Mesendoderm (in vitro differentiated cells): ENCODE results near the gene P2RY6.
A peak's percentile ranks its signal among the peaks of the same experiment; 100 is the strongest.

Experiments
- DNase-seq: peaks from one replicate; pipeline ENCODE4 v3.0.0; 2013
- H2AK5ac ChIP-seq: 2 replicates; pipeline ENCODE4 v1.6.1; 2013; ENCODE audit warnings: low read length, inconsistent platforms
- H2BK120ac ChIP-seq: 2 replicates; pipeline ENCODE4 v1.6.1; 2013; ENCODE audit warnings: low read depth, mild to moderate bottlenecking, low read length, moderate library complexity, mixed read lengths
- H2BK15ac ChIP-seq: replicated peaks from 2 replicates; pipeline ENCODE4 v1.6.1; 2013; ENCODE audit warnings: low read depth, mild to moderate bottlenecking, moderate library complexity
- H2BK5ac ChIP-seq: 2 replicates; pipeline ENCODE4 v1.6.1; 2013; ENCODE audit warnings: low read length, inconsistent platforms
- H3K18ac ChIP-seq: 2 replicates; pipeline ENCODE4 v1.6.1; 2013; ENCODE audit warnings: mild to moderate bottlenecking, low read length, mixed read lengths
- H3K23ac ChIP-seq: one replicate; pipeline ENCODE4 v1.6.1; 2013; ENCODE audit warnings: low read length
- H3K27ac ChIP-seq: 2 replicates; pipeline ENCODE4 v1.5.1; 2013; ENCODE audit warnings: low read depth, mild to moderate bottlenecking, inconsistent platforms, low read length, moderate library complexity
- H3K27me3 ChIP-seq: 2 replicates; pipeline ENCODE4 v1.6.1; 2013; ENCODE audit warnings: low read length, control low read depth, mild to moderate bottlenecking, inconsistent platforms; ENCODE audit not compliant: insufficient read depth, poor library complexity
- H3K36me3 ChIP-seq: 2 replicates; pipeline ENCODE4 v1.6.1; 2013; ENCODE audit warnings: low read length, inconsistent platforms; ENCODE audit not compliant: control insufficient read depth, insufficient read depth
- H3K4ac ChIP-seq: one replicate; pipeline ENCODE4 v1.6.1; 2013; ENCODE audit warnings: low read depth, mild to moderate bottlenecking, low read length, moderate library complexity
- H3K4me1 ChIP-seq: 2 replicates; pipeline ENCODE4 v1.6.1; 2013; ENCODE audit warnings: low read depth, low read length, inconsistent platforms; ENCODE audit not compliant: control insufficient read depth
- H3K4me2 ChIP-seq: 2 replicates; pipeline ENCODE4 v1.6.1; 2013; ENCODE audit warnings: low read length
- H3K4me3 ChIP-seq: 2 replicates; pipeline ENCODE4 v1.5.1; 2013; ENCODE audit warnings: mild to moderate bottlenecking, low read length
- H3K56ac ChIP-seq: one replicate; pipeline ENCODE4 v1.6.1; 2013; ENCODE audit warnings: low read length
- H3K79me1 ChIP-seq: 2 replicates; pipeline ENCODE4 v1.6.1; 2013; ENCODE audit warnings: low read length, inconsistent platforms
- H3K79me2 ChIP-seq: 2 replicates; pipeline ENCODE4 v1.6.1; 2013; ENCODE audit warnings: mild to moderate bottlenecking, low read length; ENCODE audit not compliant: control insufficient read depth, insufficient read depth
- H3K9ac ChIP-seq: 2 replicates; pipeline ENCODE4 v1.6.1; 2013; ENCODE audit warnings: low read length, inconsistent platforms
- H4K5ac ChIP-seq: one replicate; pipeline ENCODE4 v1.6.1; 2013; ENCODE audit warnings: low read length
- H4K8ac ChIP-seq: one replicate; pipeline ENCODE4 v1.6.1; 2013; ENCODE audit warnings: low read depth, mild to moderate bottlenecking, control low read depth, low read length, moderate library complexity
- WGBS: extraction: QIAGEN DNeasy Blood & Tissue Kit; methylation state at CpG from one replicate; pipeline ENCODE4 v1.1.7; 2013; ENCODE audit warnings: low lambda C conversion rate, missing lambda C conversion rate; ENCODE audit not compliant: insufficient coverage; ENCODE audit errors: extremely low coverage; 5-methylcytosine and 5-hydroxymethylcytosine counted together

P2RY6 gene

DNA sequence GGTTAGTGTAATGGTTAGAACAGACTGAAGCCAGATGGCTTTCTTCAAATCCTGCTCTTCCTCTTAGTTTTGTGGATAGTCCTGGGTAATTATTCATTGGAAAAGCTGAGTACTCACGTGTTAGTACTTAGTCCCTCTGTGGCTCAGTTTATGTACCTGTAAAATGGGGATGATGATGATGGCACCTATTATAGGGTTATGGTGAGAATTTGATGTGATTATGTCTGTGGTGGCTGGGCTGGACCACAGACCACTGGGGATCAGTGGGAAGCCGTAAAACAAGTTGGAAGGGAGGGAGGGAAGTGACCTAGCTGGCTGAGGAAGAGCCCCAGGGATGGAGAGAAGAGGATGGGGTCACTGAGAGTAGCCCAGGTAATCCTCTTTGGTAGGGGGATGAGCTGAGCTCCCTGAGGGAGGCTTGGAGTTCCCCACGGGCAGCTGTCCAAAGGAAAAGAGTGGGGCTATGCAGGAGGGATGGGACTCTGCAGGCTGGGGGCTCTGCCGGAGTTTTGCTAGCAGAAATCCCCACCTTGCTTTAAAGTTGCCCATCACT is 55.8 kb downstream of the P2RY6 start:
- Histone ChIP-seq H3K4ac (no peak overlapping the region), H3K27ac (no peak overlapping the region), H3K79me2 (no peaks in the 10 kb centered on the region), H2BK5ac (no peak overlapping the region), H3K27me3 (no peaks in the 10 kb centered on the region), H3K18ac (no peak overlapping the region), H3K4me1 (peaks cover 9% of the 10 kb centered on the region), H2AK5ac (no peak overlapping the region), H3K4me3 (no peak overlapping the region), H3K9ac (no peak overlapping the region), H2BK15ac (no peak overlapping the region), H3K36me3 (no peaks in the 10 kb centered on the region), H3K56ac (no peak overlapping the region), H2BK120ac (no peak overlapping the region), H4K8ac (no peak overlapping the region), H3K23ac (no peak overlapping the region), H3K79me1 (peaks cover 4% of the 10 kb centered on the region), H3K4me2 (no peak overlapping the region), H4K5ac (no peak overlapping the region)
- no CpG with 5 or more reads among the region's 4 CpGs for WGBS
- no peak for DNase-seq

DNA sequence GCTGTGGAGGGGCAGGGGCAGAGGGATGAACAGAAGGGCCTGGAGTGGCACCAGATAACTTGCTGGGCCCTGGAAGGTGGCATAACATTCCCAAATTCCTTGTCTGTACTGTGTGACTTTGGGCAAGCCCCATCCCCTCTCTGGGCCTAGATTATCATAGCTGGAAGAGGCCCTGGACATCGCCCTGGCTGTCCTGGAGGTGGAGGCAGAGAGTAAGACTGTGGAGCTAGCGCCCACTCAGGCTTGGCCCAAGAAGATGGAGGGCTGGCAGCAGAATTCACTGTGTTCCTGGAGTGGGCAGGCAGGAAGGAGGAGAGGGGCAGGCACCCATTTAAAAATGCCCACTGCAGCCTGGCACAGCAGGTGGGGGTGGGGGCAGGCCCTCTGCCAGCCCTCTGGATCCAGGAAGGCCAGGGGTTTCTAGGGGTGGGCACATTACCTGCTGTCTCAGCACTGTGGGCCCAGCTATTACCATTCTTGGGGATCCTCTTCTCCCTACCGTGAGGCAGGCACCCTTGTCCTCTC is 58.5 kb downstream of the P2RY6 start:
- peak; percentile 73 for DNase-seq
- H3K18ac ChIP-seq: no peak overlapping the region
- H3K36me3 ChIP-seq: no peaks in the 10 kb centered on the region
- H3K4me3 ChIP-seq: no peak overlapping the region
- H2BK120ac ChIP-seq: no peak overlapping the region
- no peak overlapping the region for H2BK15ac ChIP-seq
- no peak overlapping the region for H4K8ac ChIP-seq
- no peak overlapping the region for H2BK5ac ChIP-seq
- peaks cover 2% of the 10 kb centered on the region for H3K79me1 ChIP-seq
- H3K79me2 ChIP-seq: no peaks in the 10 kb centered on the region
- no peak overlapping the region for H4K5ac ChIP-seq
- H3K23ac ChIP-seq: no peak overlapping the region
- H3K9ac ChIP-seq: no peak overlapping the region
- no peak overlapping the region for H3K4me2 ChIP-seq
- peak overlapping the region; percentile 4 for H3K56ac ChIP-seq
- no CpG with 5 or more reads among the region's 3 CpGs for WGBS
- no peak overlapping the region for H2AK5ac ChIP-seq
- H3K27ac ChIP-seq: peak overlapping the region; percentile 21
- peaks cover 13% of the 10 kb centered on the region for H3K4me1 ChIP-seq
- H3K4ac ChIP-seq: no peak overlapping the region
- H3K27me3 ChIP-seq: no peaks in the 10 kb centered on the region

DNA sequence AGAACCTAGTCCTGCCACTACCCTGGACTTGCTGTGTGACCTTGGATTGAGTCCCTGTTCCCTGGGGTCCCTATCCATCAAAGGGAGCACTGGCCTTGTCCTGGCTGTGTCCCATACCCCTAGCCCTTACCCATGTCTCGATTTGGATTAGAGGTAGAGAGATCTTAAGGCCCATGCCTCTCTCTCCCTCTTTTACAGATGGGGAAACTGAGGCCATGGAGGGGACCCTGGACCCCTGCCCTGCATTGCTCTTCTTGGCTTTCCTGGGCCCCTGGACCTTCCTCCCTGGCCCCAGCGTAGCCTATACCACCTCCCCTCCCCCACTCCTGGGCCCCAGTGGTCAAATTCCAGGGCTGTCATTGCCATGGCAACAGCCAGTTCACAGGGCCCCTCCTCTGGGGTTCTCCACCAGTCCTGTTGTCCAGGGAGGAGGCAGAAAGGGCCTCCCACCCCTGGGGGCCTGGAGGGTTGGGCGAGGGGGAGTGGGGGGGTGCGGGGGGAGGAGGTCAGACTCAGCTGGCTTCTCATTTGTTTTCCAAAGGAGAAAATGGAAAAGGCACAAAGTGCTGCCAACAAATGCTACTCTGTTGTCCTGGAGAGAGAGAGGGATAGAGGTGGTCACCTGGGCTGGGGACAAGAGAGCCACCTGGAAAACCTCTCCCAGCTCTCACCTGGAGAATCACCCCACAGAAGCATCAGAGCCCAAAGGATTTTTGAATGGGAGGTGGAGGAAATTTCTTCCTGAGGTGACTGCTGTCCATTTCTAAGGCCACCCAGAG is 59.2 kb downstream of the P2RY6 start:
- Histone ChIP-seq H3K23ac (no peak overlapping the region), H3K56ac (peak overlapping the region; percentile 4), H2BK5ac (no peak overlapping the region), H2BK120ac (no peak overlapping the region), H2BK15ac (no peak overlapping the region), H3K4me1 (peaks cover 13% of the 10 kb centered on the region), H3K79me2 (no peaks in the 10 kb centered on the region), H3K4ac (no peak overlapping the region), H3K27me3 (no peaks in the 10 kb centered on the region), H4K8ac (no peak overlapping the region), H3K18ac (no peak overlapping the region), H3K36me3 (no peaks in the 10 kb centered on the region), H2AK5ac (no peak overlapping the region), H3K9ac (peak overlapping the region; percentile 26), H3K4me2 (no peak overlapping the region), H3K27ac (peak overlapping the region; percentile 21), H4K5ac (no peak overlapping the region), H3K4me3 (no peak overlapping the region), H3K79me1 (peaks cover 2% of the 10 kb centered on the region)
- peak; percentile 92 for DNase-seq
- WGBS: no CpG with 5 or more reads among the region's 4 CpGs

DNA sequence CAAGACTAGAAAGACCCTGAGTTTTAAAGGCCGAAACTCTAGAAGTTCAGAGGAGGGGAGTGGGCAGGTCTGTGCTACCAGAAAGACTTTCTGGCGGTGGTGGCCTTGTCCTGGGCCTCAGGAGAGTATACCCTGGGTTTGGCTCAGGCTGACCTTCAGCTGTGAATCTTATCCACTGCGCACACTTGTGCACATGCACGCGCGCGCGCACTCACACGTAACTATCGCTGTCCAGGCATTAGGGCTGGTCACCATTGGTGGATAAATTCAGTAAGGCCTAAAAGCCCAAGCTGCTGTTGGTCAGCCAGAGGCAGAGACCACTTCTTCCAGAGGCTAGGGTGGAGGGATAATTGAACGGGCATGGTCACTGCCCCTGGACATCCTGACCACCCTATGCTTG is 61.0 kb downstream of the P2RY6 start:
- no peak overlapping the region for H4K5ac ChIP-seq
- peaks cover 13% of the 10 kb centered on the region for H3K4me1 ChIP-seq
- H2AK5ac ChIP-seq: no peak overlapping the region
- H3K4me3 ChIP-seq: no peak overlapping the region
- no peak overlapping the region for H3K18ac ChIP-seq
- H2BK15ac ChIP-seq: no peak overlapping the region
- no peak for DNase-seq
- H3K4ac ChIP-seq: no peak overlapping the region
- no peak overlapping the region for H3K9ac ChIP-seq
- no peak overlapping the region for H3K56ac ChIP-seq
- H2BK120ac ChIP-seq: no peak overlapping the region
- WGBS: no CpG with 5 or more reads among the region's 11 CpGs
- no peak overlapping the region for H3K23ac ChIP-seq
- H3K4me2 ChIP-seq: no peak overlapping the region
- no peak overlapping the region for H2BK5ac ChIP-seq
- no peak overlapping the region for H4K8ac ChIP-seq
- no peak overlapping the region for H3K27ac ChIP-seq
- no peaks in the 10 kb centered on the region for H3K79me2 ChIP-seq
- H3K36me3 ChIP-seq: no peaks in the 10 kb centered on the region
- no peaks in the 10 kb centered on the region for H3K27me3 ChIP-seq
- H3K79me1 ChIP-seq: peaks cover 2% of the 10 kb centered on the region

DNA sequence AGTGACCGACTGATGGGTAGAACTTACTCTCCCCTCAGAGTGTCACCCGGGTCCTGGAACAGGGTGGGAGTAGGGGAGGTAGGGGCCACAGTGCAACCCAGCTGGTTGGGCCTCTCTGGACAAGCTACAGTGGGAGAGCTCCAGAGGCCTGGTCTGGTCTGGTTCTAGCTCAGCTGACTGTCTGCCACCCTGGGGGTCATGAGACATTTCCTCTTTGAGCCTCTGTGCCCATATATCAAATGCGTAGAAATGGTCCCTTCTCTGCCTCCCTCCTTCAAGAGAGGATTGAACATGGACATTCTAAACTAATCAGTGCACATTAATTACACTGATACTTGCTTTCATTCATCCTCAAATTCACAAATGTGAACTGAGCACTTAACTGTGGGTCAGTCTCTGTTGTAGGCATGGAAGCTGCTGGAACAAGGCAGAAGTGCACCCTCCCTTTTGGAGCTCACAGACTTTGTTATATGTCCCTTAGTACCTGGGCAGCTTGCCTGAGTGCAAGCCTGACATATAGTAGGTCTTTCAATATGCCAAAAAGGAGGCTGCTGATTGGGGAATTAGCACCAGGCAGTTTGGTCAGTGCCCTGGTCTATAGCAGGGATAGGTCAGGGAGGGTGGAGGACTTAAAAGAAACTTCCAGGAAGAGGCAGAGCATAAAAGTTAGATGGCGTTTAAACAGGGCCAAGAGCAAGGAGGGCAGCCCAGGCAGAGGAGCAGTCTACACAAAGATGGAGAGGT is 61.7 kb downstream of the P2RY6 start:
- Histone ChIP-seq H3K4me1 (peaks cover 13% of the 10 kb centered on the region), H3K27ac (no peak overlapping the region), H3K4ac (no peak overlapping the region), H2AK5ac (no peak overlapping the region), H2BK15ac (no peak overlapping the region), H3K79me2 (no peaks in the 10 kb centered on the region), H2BK120ac (no peak overlapping the region), H3K23ac (no peak overlapping the region), H4K8ac (no peak overlapping the region), H3K79me1 (no peaks in the 10 kb centered on the region), H3K56ac (peak overlapping the region; percentile 72), H3K18ac (no peak overlapping the region), H3K4me2 (no peak overlapping the region), H4K5ac (no peak overlapping the region), H3K4me3 (no peak overlapping the region), H3K36me3 (no peaks in the 10 kb centered on the region), H3K27me3 (no peaks in the 10 kb centered on the region), H2BK5ac (no peak overlapping the region), H3K9ac (no peak overlapping the region)
- no CpG with 5 or more reads among the region's 4 CpGs for WGBS
- DNase-seq: no peak
